ENCODE data around the gene LGALS16.
"Not testable (repeated sequence)": the region's sequence is repeated elsewhere in the genome, so short reads cannot be mapped to it uniquely, and the experiment has no call there.

LGALS16 gene

DNA sequence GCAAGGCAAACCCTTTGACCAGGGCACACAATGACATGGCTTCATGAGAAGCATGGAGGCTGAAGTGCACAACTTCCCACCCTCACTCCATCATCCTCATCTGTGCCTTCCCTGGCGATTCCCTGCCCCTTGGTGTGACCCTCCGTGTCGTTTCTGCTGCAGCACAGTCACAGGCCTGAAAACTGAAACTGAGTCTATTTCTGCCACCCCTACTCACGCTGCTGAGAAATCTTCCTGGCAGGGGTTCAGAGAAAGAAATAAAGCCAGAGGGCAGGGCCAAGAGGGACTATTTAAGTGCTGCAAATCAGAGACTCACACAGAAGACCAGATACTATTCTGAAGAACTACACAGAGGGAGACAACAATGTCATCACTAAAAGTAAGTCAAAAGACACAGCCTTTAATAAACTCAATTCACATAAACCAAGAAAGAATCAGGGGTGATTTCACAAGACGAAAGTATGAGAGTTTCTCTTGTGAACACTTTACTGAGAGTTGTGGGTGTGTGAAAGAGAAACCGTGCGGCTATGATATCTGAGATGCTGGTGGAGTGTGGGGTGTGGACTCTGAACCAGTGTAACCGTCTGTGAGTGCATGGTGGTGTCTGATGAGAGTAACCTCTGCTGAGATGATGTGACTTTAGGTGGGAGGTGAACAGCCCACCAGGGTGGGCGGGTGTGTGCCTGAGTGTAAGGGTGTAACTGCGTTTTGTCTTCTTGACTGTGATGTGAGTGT, 23.5 kb downstream of the LGALS16 start:
- DNase-seq = peak; percentile 74

DNA sequence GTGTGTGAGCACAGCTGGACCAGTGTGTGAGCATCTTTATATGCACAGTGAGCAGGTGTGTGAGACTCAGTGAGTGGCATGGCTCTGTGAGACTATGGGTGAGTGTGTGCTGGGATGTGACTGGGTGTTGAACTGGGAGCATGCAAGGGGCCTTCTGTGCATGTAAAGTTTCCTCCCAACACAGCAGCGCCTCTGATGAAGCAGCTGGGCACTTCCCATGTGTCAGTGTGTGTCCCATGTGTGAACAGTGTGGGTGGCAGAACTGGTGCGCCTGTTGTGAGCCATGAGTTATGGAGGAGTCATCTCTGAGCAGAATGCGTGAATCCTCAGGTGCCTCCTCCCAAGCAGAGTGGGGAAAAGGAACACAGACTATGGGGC, 24.1 kb downstream of the LGALS16 start:
- peak; percentile 76 for DNase-seq

- no peak for DNase-seq
Observed at GRCh38 chr19:39680593-39680992, 24.9 kb downstream of the LGALS16 start.

DNA sequence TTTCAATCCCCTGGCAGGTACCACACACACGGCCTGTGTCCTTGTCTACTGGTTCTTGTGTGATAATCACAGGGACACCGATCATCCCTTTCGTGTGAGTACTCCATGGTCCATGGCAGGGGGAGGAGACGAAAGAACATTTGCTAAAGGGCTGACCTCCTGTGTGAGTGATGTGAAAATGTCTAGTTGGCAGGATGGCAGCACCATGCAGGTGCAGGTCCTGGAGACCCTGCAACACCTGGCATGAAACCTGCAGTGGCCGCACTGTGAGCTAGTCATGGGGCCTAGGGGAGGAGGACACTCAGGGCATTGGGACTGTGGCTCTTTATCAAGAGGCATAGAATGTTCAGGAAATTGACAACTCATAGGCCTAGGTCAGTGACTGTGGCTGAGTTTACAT, 25.7 kb downstream of the LGALS16 start:
- no peak for DNase-seq

DNA sequence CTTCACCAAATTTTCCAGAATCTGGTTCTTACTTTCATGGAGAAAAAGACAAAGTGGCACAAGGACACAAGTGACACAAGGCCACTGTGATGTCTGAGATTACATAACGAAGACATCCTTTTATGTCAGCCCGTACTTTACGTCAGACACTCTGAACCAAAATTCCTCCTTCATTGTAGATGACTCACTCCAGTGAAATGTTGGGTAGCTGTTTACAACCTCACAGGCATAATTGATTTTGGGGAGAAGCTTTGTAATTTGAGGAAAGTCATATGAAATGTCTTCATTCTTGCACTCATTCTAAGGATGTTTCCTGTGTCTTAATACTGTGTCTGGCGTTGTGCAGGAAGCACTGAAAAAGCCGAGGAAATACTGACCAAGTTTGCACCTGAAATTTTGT, 28.6 kb downstream of the LGALS16 start:
- no peak for DNase-seq

DNA sequence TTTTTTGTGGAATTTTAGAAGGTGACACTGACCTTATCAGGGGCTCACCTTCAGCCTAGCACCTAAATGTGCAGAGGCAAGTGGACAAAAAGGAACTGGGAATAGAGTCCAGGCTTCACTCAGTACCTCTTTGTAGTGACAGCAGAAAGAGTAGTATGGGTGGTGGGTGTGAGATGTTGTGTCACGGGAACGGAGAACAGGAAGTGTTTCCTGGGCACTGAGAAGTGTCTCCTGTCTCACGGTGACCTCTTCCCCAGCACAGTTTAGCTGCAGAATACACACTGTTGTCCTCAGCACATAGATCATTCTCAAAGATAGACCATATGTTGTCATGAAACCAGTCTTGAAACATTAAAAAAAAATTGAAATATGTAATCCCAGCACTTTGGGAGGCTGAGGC, 31.0 kb downstream of the LGALS16 start:
- DNase-seq = no peak

DNA sequence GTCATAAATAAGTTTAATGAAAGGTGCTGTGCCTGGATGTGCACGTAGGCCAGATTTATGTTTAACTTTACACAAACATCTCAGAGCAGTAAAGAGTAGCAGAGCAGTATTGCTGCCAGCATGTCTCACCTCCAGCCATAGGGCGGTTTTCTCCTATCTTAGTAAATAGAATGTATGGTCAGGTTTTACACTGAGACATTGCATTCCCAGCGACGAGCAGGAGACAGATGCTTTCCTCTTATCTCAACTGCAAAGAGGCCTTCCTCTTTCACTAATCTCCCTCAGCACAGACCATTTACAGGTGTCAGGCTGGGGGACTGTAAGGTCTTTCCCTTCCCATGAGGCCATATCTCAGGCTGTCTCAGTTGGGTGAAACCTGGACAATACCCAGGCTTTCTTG, 32.9 kb downstream of the LGALS16 start:
- not testable (repeated sequence) for DNase-seq

GRCh38 chr19:39692166-39692565, 36.5 kb downstream of the LGALS16 start:
- peak; percentile 39 for DNase-seq

DNA sequence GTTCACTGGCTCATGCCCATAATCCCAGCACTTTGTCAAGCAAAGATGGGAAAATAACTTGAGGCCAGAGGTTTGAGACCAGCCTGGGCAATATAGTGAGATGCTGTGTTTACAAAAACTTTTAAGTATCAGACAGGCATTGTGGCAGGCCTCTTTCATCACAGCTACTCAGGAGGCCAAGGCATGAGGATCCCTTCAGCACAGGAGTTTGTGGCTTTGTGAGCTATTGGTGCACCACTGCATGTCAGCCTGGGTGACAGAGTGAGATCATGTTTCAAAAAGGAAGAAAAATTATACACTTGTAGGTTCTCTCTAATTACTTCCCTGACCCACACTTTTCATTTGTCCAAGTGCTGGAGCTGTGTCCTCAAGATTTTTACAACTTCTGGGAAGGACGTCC, 37.1 kb downstream of the LGALS16 start:
- no peak for DNase-seq

- no peak for DNase-seq
Observed at GRCh38 chr19:39695759-39696158, 40.0 kb downstream of the LGALS16 start.

DNA sequence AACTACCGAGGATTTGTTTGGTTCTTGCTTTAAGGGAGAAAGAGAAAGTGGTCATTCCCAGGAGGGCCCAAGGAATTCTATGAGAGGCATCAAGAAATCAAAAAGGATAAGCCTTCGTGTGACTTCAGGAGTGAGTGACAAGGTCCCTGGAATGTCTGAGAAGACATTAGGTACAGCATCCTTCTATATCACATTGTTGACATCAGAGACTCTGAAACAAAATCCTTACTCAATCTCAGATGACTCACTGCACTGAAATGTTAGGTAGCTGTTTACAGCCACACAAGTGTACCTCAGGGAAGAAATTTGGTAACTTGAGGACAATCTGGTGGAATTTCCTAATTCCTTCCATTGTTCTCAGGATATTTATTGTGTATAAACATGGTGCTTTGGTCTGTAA, 40.7 kb downstream of the LGALS16 start:
- no peak for DNase-seq

- no peak for DNase-seq
Observed at GRCh38 chr19:39698535-39698934, 42.8 kb downstream of the LGALS16 start.

DNA sequence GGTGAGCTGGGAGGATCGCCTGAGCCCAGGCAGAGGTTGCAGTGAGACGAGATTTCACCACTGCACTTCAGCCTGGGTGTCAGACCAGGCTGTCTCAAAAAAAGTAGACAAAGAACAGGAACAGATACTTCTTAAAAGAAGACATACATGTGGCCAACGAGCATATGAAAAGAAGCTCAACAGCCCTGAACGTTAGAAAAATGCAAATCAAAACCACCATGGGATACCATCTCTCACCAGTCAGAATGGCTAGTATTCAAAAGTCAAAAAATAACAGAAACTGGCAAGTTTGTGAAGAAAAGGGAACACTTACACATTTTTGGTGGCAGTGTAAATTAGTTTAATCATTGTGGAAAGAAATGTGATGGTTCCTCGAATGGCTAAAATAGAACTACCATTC, 45.6 kb downstream of the LGALS16 start:
- no peak for DNase-seq

DNA sequence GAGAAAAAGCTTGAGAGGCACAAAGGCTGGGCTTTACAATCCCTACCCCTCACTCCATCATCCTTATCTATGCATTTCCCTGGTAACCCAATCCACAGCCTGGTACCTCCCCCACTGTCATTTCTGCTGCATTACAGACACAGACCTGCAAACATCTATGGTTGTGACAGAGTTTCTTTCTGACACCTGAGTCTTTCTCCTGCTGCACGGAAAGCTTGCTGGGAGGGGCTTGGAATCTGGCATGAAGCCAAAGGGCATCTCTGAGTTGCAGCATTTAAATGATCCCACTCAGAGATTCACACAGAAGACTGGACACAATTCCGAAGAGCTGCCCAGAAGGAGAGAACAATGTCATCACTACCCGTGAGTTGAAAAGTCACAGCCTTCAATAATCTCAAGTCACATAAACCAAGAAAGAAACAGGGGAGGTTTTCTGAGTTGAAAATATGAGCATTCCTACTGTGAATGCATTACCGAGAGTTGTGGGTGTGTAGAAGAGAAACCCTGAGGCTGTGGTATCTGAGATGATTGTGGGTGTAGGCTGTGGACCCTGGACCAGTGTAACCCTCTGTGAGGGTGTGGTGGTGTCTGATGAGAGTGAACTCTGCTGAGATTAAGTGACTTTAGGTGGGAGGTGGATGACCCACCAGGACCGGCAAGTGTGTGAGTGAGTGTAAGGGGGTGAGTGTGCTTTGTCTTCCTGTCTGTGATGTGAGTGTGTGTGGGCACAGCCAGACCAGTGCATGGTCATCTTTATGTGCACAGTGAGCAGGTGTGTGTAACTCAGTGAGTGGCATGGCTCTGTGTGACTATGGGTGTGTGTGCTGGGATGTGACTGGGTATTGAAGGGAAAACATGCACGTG, 48.7 kb downstream of the LGALS16 start, which contains the start of gene LGALS14:
TSS of gene LGALS14 (plus strand) at position 301 of the 864 bp plus-strand sequence. CDS start at position 349, 48 bp downstream.
- peak; percentile 44 for DNase-seq

- DNase-seq = peak; percentile 51
Observed at GRCh38 chr19:39705578-39706188, 50.0 kb downstream of the LGALS16 start.

- no peak for DNase-seq
Observed at GRCh38 chr19:39708594-39708993, 52.9 kb downstream of the LGALS16 start.

GRCh38 chr19:39709026-39709872, 53.5 kb downstream of the LGALS16 start:
- no peak for DNase-seq

Data from activated CD4-positive, alpha-beta T cell treated with anti-CD3 and anti-CD28 coated beads for 48 hours (primary cell).